Neural progenitor cell (in vitro differentiated cells): Measurements from ENCODE around the gene DCUN1D3.

Experiments
- EZH2phosphoT487 ChIP-seq: fragments of 200-600 bp; sonication (generic); IDR thresholded peaks from 2 replicates; pipeline ENCODE4 v1.6.1; 2017; ENCODE audit warnings: antibody characterized with exemption
- TF ChIP-seq, protein P1 (sequence below): fragments of 200-600 bp; sonication (generic); IDR thresholded peaks from 2 replicates; pipeline ENCODE4 v1.5.1; 2017; ENCODE audit warnings: antibody characterized with exemption, mild to moderate bottlenecking

DNA sequence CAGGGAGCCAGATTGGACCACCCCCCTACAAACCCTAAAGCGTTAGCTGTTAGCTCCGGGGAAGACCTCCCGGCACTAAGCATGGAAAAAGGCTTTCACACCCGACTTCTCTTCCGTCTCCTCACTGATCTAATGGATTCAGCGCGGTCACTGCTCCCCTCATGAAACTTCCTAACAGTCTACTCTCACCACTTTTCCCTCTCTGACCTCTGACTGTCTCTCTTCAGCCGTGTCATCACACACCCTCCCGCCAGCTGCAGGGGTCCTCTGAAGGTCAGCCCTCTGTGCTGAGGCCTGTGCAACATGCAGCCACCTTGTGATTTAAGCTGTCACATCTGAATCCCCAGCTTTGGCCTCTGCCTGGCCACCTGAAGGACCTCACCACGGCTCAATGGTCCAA, 16.1 kb upstream of the DCUN1D3 start:
- TF ChIP-seq, protein P1, sequence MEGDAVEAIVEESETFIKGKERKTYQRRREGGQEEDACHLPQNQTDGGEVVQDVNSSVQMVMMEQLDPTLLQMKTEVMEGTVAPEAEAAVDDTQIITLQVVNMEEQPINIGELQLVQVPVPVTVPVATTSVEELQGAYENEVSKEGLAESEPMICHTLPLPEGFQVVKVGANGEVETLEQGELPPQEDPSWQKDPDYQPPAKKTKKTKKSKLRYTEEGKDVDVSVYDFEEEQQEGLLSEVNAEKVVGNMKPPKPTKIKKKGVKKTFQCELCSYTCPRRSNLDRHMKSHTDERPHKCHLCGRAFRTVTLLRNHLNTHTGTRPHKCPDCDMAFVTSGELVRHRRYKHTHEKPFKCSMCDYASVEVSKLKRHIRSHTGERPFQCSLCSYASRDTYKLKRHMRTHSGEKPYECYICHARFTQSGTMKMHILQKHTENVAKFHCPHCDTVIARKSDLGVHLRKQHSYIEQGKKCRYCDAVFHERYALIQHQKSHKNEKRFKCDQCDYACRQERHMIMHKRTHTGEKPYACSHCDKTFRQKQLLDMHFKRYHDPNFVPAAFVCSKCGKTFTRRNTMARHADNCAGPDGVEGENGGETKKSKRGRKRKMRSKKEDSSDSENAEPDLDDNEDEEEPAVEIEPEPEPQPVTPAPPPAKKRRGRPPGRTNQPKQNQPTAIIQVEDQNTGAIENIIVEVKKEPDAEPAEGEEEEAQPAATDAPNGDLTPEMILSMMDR, result no peak
- no peak for TF ChIP-seq EZH2phosphoT487
